NT2/D1 (cell line): Measurements from ENCODE around the gene KCNH1.

ENCODE experiments used
- SUZ12 ChIP-seq: IDR thresholded peaks from 2 replicates; pipeline ENCODE4 v1.6.1; 2011; ENCODE audit not compliant: insufficient read length, insufficient read depth; ENCODE audit errors: extremely low read depth
- ZNF274 ChIP-seq: IDR thresholded peaks from 2 replicates; pipeline ENCODE4 v1.6.1; 2011; ENCODE audit warnings: mild to moderate bottlenecking, low read depth, low read length

DNA sequence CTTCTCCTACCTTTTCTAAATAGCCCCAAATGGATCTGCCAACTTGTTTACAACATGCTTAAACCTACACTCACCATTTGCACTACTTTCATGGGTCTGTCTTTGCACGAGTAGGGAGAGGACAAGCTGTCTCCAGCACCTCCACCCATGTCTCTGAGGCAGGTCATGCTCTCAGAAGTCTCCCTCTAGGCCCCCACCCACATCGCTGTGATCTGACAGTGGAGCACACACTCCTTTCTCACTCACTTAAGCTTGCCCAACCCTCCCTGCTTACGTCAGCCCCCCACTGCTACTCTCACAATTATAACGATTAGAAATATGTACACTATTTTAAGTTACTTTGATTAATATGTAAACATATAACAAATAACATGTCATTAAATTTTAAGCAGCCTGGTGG lies 141.1 kb downstream of the KCNH1 start:
- TF ChIP-seq SUZ12 (no peak), ZNF274 (no peak)
